C4-2B (cell line): ENCODE results near the gene PLEKHA8.

Experiments used
- H3K27ac ChIP-seq: fragments of 450-650 bp; 2 replicates; pipeline ENCODE4 v1.5.1; 2017
- CTCF ChIP-seq: fragments of 450-650 bp; conservative IDR thresholded peaks from 2 replicates; pipeline ENCODE4 v1.5.1; 2017; ENCODE audit warnings: mild to moderate bottlenecking
- ZFX ChIP-seq: fragments of 450-650 bp; IDR thresholded peaks from 2 replicates; pipeline ENCODE4 v1.6.1; 2017

PLEKHA8 gene

GRCh38 chr7:30062587-30062986, 34.4 kb downstream of the PLEKHA8 start:
- TF ChIP-seq ZFX (no peak), CTCF (peak; percentile 64)
- no peak overlapping the region for H3K27ac ChIP-seq

DNA sequence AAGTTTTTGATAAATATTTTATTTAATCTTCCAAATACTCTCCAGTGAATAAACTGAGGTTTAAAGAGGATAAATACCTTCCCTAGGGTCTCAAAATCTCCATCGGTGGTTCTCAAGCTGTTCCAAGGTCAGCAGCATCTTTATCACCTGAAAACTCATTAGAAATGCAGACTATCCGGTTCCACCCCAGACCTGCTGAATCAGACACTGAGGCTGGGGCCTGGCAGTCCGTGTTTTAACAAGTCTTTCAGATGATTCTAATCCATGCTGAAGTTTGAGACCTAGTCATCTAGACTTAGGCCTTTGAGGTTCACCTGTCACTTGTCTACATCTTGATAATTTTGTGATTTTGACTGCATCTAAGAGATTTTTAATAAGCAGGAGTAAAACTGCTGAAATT, 37.5 kb downstream of the PLEKHA8 start:
- no peak overlapping the region for H3K27ac ChIP-seq

GRCh38 chr7:30066687-30067086, 38.5 kb downstream of the PLEKHA8 start:
- no peak overlapping the region for H3K27ac ChIP-seq
- TF ChIP-seq CTCF (no peak), ZFX (no peak)

More for the DNA sequence above, 37.5 kb downstream of the PLEKHA8 start:
- TF ChIP-seq ZFX (no peak), CTCF (no peak)

DNA sequence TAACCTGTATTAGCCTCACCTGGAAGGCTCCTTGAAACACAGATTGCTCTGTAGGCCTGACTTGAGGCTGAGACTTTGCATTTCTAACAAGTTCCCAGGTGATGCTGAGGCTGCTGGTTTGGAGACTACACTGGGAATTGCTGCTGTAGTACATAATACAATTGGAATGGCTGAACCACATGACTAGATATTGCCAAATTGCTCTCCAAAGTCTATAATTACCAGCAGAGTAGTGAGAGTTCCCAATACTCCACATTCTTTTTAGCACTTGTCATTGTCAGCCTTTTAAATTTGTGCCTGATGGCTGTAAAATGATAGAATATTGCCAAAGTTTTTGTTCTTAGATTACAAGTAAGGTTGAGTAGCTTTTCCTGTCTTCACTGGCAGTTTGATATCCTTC, 39.9 kb downstream of the PLEKHA8 start:
- no peak for TF ChIP-seq ZFX
- TF ChIP-seq CTCF: no peak
- no peak overlapping the region for H3K27ac ChIP-seq

- no peak for TF ChIP-seq CTCF
- H3K27ac ChIP-seq: no peak overlapping the region
Observed at GRCh38 chr7:30069096-30069867, 41.1 kb downstream of the PLEKHA8 start.

DNA sequence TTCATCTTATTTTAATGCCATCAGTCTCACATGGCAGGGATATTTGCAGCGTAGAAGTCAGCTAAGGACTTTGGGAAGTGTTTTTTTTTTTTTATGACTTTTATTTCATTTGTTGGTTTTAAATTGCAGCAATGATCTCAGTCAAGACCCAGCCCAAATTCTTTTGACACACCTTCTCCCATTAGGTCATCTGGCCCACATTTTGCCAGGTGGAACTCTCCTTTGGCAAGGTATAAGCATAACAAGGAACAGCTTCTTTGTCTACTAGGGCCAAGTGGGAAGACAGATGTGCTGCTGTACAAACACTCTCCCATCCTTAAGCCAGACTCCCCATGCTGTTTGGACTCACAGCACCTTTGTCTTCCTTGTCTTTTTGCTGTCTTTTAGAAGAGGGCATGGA, 41.8 kb downstream of the PLEKHA8 start:
- TF ChIP-seq ZFX: no peak
- TF ChIP-seq CTCF: no peak
- no peak overlapping the region for H3K27ac ChIP-seq

DNA sequence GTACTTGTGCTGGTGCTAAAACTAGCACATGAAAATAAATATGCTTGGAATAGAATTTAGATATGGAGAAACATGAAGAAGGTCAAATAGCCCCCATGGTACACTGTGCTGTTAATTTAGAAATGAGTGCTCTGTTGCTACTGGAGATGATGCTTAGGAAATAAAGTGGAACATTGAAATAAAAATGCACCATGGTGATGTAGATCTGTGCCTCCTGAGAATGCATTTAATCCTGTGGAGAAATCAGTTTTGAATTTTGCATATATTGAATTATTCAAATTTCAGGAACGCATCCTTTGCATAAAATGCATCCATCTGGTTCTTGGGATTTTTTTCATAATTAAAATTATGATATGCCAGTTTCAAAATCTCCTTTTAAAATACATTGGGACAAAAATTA, 44.5 kb downstream of the PLEKHA8 start:
- no peak for TF ChIP-seq CTCF
- no peak for TF ChIP-seq ZFX
- H3K27ac ChIP-seq: no peak overlapping the region
